Endothelial cell of umbilical vein (primary cell): ENCODE measurements around the gene TANGO6. TPM values are rescaled to one million over a fixed set of nuclear protein-coding genes. Genes with fewer than 3 reads are reported as not detected.

Experiments
- BruUV-seq: library from RNA; stranded (reverse); fragments of 400-500 nt; replicated peaks from 2 replicates; lab custom pipeline; 2021; lab: Mats Ljungman, UMichigan
- CTCF ChIA-PET: fragments of 300-600, 350-600 bp; sonication (Branson Sonifier 250); formaldehyde crosslinking; loops from one replicate; lab custom pipeline; 2021; ENCODE audit warnings: antibody characterized with exemption, inconsistent platforms; lab: Charles Lee
- POLR2A ChIA-PET: fragments of 300-600, 350-600 bp; sonication (Branson Sonifier 250); formaldehyde crosslinking; loops from one replicate; lab custom pipeline; 2021; ENCODE audit warnings: antibody characterized with exemption, inconsistent platforms; lab: Charles Lee
- DNase-seq: peaks from one replicate; pipeline ENCODE4 v3.0.0-alpha.2; 2011; ENCODE audit warnings: low read depth, low spot score
- FAIRE-seq: peaks from 2 replicates; lab custom pipeline; 2011; peaks lifted over from hg19 to GRCh38; lab: Jason Lieb, UNC
- H2AFZ ChIP-seq: 2 replicates; pipeline ENCODE4 v1.6.0; 2012; ENCODE audit warnings: low read depth, low read length, control low read depth, inconsistent platforms
- H3K27ac ChIP-seq: 2 replicates; pipeline ENCODE4 v1.5.1; 2011; ENCODE audit warnings: low read depth, mild to moderate bottlenecking, control low read depth, low read length, moderate library complexity; ENCODE audit not compliant: insufficient read depth
- H3K27me3 ChIP-seq, 2 experiments: 2 replicates each; pipeline versions ENCODE4 v1.6.0 to v1.6.1; 2011; ENCODE audit warnings: low read length in 2 of 2, mixed read lengths in 1 of 2; ENCODE audit not compliant: control insufficient read depth in 2 of 2, insufficient read depth in 2 of 2
- H3K36me3 ChIP-seq, 2 experiments: 2 replicates in 1 of 2; 3 replicates in 1 of 2; pipeline ENCODE4 v1.5.1; 2011; ENCODE audit warnings: low read length in 2 of 2, mild to moderate bottlenecking in 1 of 2, moderate library complexity in 1 of 2; ENCODE audit not compliant: control insufficient read depth in 2 of 2, insufficient read depth in 2 of 2; ENCODE audit errors: extremely low read depth in 1 of 2
- H3K4me1 ChIP-seq: 3 replicates; pipeline ENCODE4 v1.5.1; 2011; ENCODE audit warnings: mild to moderate bottlenecking, low read length; ENCODE audit not compliant: control insufficient read depth, insufficient read depth; ENCODE audit errors: extremely low read depth
- H3K4me2 ChIP-seq: 2 replicates; pipeline ENCODE4 v1.6.1; 2011; ENCODE audit warnings: low read length, control low read depth, mixed read lengths; ENCODE audit not compliant: insufficient read depth
- H3K4me3 ChIP-seq, 3 experiments: fragments of 200-600 bp in 1 of 3; sonication (generic), shearing (Covaris generic) in 1 of 3; replicated peaks in 1 of 3; 2 replicates each; pipeline ENCODE4 v1.5.1; 2011 to 2016; ENCODE audit warnings: control low read depth in 3 of 3, low read length in 3 of 3, mild to moderate bottlenecking in 2 of 3, inconsistent platforms in 1 of 3, low read depth in 1 of 3, moderate library complexity in 1 of 3; ENCODE audit not compliant: insufficient read depth in 1 of 3
- H3K79me2 ChIP-seq: 2 replicates; pipeline ENCODE4 v1.6.0; 2012; ENCODE audit warnings: low read length, inconsistent platforms; ENCODE audit not compliant: control insufficient read depth, insufficient read depth
- H3K9ac ChIP-seq: replicated peaks from 2 replicates; pipeline ENCODE3; 2011; ENCODE audit warnings: low read length, control low read depth; ENCODE audit not compliant: insufficient read depth; ENCODE audit errors: extremely low read depth
- H3K9me1 ChIP-seq: replicated peaks from 3 replicates; pipeline ENCODE4 v1.6.0; 2011; ENCODE audit warnings: mild to moderate bottlenecking, low read length; ENCODE audit not compliant: control insufficient read depth, insufficient read depth; ENCODE audit errors: extremely low read depth
- H3K9me3 ChIP-seq: replicated peaks from 2 replicates; pipeline ENCODE4 v1.5.1; 2012; ENCODE audit warnings: low read length, inconsistent platforms; ENCODE audit not compliant: control insufficient read depth, insufficient read depth
- H4K20me1 ChIP-seq: replicated peaks from 2 replicates; pipeline ENCODE3; 2011; ENCODE audit warnings: mild to moderate bottlenecking, low read length; ENCODE audit not compliant: control insufficient read depth, insufficient read depth; ENCODE audit errors: extremely low read depth
- GATA2 ChIP-seq: IDR thresholded peaks from 2 replicates; pipeline ENCODE4 v1.7.0; 2011; ENCODE audit warnings: low read depth, mild to moderate bottlenecking, moderate library complexity, mixed read lengths, low read length; ENCODE audit not compliant: insufficient read length, insufficient read depth
- MAX ChIP-seq: IDR thresholded peaks from 2 replicates; pipeline ENCODE4 v1.6.1; 2011; ENCODE audit not compliant: insufficient read depth, insufficient read length
- MYC ChIP-seq: IDR thresholded peaks from one replicate; pipeline ENCODE4 v1.6.1; 2011; ENCODE audit warnings: mild to moderate bottlenecking, low read depth, low read length
- POLR2A ChIP-seq: IDR thresholded peaks from 2 replicates; pipeline ENCODE4 v1.6.1; 2012; ENCODE audit warnings: low read depth, mild to moderate bottlenecking, control low read depth, low read length
- dilution Hi-C: fragments of 300-500 bp; cut with MboI; formaldehyde crosslinking; loops from one replicate; pipeline ENCODE4 v1.15.0; 2019; ENCODE audit warnings: low sequenced_read_pairs; ENCODE audit not compliant: extremely low pct_ligation_motif_present
- intact Hi-C: fragments of 100-400 bp; cut with micrococcal nuclease; formaldehyde crosslinking; loops from one replicate; pipeline ENCODE4 v1.10.0; 2022
- polyA plus RNA-seq, 4 experiments: library from polyadenylated mRNA; depleted of rRNA in 3 of 4; stranded (reverse) in 3 of 4; unstranded in 1 of 4; fragments of >200 nt; gene quantifications; 2 replicates each; pipeline versions ENCODE4 v1.2.1 to v1.2.3, GENCODE V29; 2011 to 2012; ENCODE audit warnings: missing spikeins in 1 of 4
- total RNA-seq: library from RNA; stranded (reverse); gene quantifications from 2 replicates; pipeline ENCODE4 v1.2.3, GENCODE V29; 2021
- TF ChIP-seq, protein P1 (sequence below), 2 donors: IDR thresholded peaks; 1 replicate in 1 of 2; 2 replicates in 1 of 2; pipeline ENCODE4 v1.5.1; 2011; ENCODE audit warnings: low read length in 2 of 2, mild to moderate bottlenecking in 2 of 2, moderate library complexity in 2 of 2, control low read depth in 1 of 2, inconsistent platforms in 1 of 2, low read depth in 1 of 2; ENCODE audit not compliant: insufficient read depth in 1 of 2; ENCODE audit errors: extremely low read depth in 1 of 2

The TANGO6 gene
- total and polyA plus RNA-seq, 2 donors (not counting 3 experiments of a cell fraction or from before 2014, with no cell fraction given): 6.7 to 21.2 TPM

GRCh38 chr16:68999114-68999513 is 155.8 kb downstream of the TANGO6 start:
- no peak overlapping the region for H3K27ac ChIP-seq
- FAIRE-seq (no peak), DNase-seq (no peak)
- dilution Hi-C loops: no loop called here
- no peak overlapping the region for H2AFZ ChIP-seq
- no peak overlapping the region for H3K9ac ChIP-seq
- H3K79me2 ChIP-seq: no peaks in the 10 kb centered on the region
- H3K9me1 ChIP-seq: no peaks in the 10 kb centered on the region
- no peaks in the 10 kb centered on the region for H3K36me3 ChIP-seq
- peaks cover 2% of the 10 kb centered on the region for H3K9me3 ChIP-seq
- H3K4me1 ChIP-seq: peaks cover 15% of the 10 kb centered on the region
- H4K20me1 ChIP-seq: no peaks in the 10 kb centered on the region
- no peak overlapping the region for H3K4me2 ChIP-seq
- CTCF ChIA-PET: interaction anchor here (1.1 to 1.5 kb wide), 3 partner anchors 12 to 125 kb away, joined by 3 to 6 read pairs (median 4); partner anchors contain the start of gene HAS3
- no peaks in the 10 kb centered on the region for H3K27me3 ChIP-seq
- TF ChIP-seq, protein P1, sequence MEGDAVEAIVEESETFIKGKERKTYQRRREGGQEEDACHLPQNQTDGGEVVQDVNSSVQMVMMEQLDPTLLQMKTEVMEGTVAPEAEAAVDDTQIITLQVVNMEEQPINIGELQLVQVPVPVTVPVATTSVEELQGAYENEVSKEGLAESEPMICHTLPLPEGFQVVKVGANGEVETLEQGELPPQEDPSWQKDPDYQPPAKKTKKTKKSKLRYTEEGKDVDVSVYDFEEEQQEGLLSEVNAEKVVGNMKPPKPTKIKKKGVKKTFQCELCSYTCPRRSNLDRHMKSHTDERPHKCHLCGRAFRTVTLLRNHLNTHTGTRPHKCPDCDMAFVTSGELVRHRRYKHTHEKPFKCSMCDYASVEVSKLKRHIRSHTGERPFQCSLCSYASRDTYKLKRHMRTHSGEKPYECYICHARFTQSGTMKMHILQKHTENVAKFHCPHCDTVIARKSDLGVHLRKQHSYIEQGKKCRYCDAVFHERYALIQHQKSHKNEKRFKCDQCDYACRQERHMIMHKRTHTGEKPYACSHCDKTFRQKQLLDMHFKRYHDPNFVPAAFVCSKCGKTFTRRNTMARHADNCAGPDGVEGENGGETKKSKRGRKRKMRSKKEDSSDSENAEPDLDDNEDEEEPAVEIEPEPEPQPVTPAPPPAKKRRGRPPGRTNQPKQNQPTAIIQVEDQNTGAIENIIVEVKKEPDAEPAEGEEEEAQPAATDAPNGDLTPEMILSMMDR (IDR thresholded peaks at IDR 0.05; ENCODE audit: extremely low read depth in 1 of 2, insufficient read depth in 1 of 2, low read depth in 1 of 2, low read length in 2 of 2): no peak
- no peak for TF ChIP-seq MAX
- POLR2A ChIA-PET: no interaction called here
- H3K4me3 ChIP-seq: no peak overlapping the region
- intact Hi-C loops: no loop called here
- no TSS peak for BruUV-seq

GRCh38 chr16:69003500-69003899 is 160.2 kb downstream of the TANGO6 start:
- Histone ChIP-seq H2AFZ (no peak overlapping the region), H3K79me2 (no peaks in the 10 kb centered on the region), H4K20me1 (no peaks in the 10 kb centered on the region), H3K9me3 (peaks cover 2% of the 10 kb centered on the region), H3K27ac (no peak overlapping the region), H3K36me3 (no peaks in the 10 kb centered on the region), H3K4me1 (no peaks in the 10 kb centered on the region), H3K4me2 (no peak overlapping the region), H3K9ac (no peak overlapping the region), H3K9me1 (no peaks in the 10 kb centered on the region), H3K4me3 (no peak overlapping the region), H3K27me3 (no peaks in the 10 kb centered on the region)
- ChIA-PET POLR2A (no interaction called here), CTCF (interaction anchor here (1.0 kb wide), 1 partner anchor 8 kb away, joined by 4 read pairs; no protein-coding TSS in a partner anchor)
- TF ChIP-seq MYC (no peak), POLR2A (no peak), GATA2 (no peak)
- dilution Hi-C loops (no loop called here), intact Hi-C loops (no loop called here)
- no TSS peak for BruUV-seq
- FAIRE-seq (no peak), DNase-seq (no peak)
